Glomerular visceral epithelial cell (primary cell): ENCODE results near the gene SLC9A3.
"Not testable (repeated sequence)": the region's sequence is repeated elsewhere in the genome, so short reads cannot be mapped to it uniquely, and the experiment has no call there.

Source experiments
- DNase-seq: peaks from one replicate; pipeline ENCODE4 v3.0.0-alpha.2; 2016; ENCODE audit errors: extremely low spot score

The SLC9A3 gene

GRCh38 chr5:525916-526315 lies 1.7 kb upstream of the SLC9A3 start:
- no peak for DNase-seq

GRCh38 chr5:524973-525761 lies 918 bp upstream of the SLC9A3 start:
- DNase-seq: no peak

GRCh38 chr5:523441-524222 lies 617 bp downstream of the SLC9A3 start:
- DNase-seq: no peak

GRCh38 chr5:522899-523440 lies 1.3 kb downstream of the SLC9A3 start:
- no peak for DNase-seq

- DNase-seq: no peak
These were observed 2.1 kb downstream of the SLC9A3 start for GRCh38 chr5:522116-522515.

GRCh38 chr5:521680-522079 lies 2.6 kb downstream of the SLC9A3 start:
- no peak for DNase-seq

- DNase-seq: no peak
These were observed 3.4 kb downstream of the SLC9A3 start for GRCh38 chr5:520850-521226.

GRCh38 chr5:520196-520849 lies 3.9 kb downstream of the SLC9A3 start:
- no peak for DNase-seq

- no peak for DNase-seq
These were observed 5.5 kb downstream of the SLC9A3 start for GRCh38 chr5:518721-519120.

GRCh38 chr5:517535-518100 lies 6.6 kb downstream of the SLC9A3 start:
- no peak for DNase-seq

- no peak for DNase-seq
These were observed 7.3 kb downstream of the SLC9A3 start for GRCh38 chr5:516980-517379.

- DNase-seq: no peak
These were observed 7.8 kb downstream of the SLC9A3 start for GRCh38 chr5:516338-516925.

GRCh38 chr5:515273-515836 lies 8.9 kb downstream of the SLC9A3 start:
- no peak for DNase-seq

GRCh38 chr5:514673-515072 lies 9.6 kb downstream of the SLC9A3 start:
- no peak for DNase-seq

- no peak for DNase-seq
These were observed 10.2 kb downstream of the SLC9A3 start for GRCh38 chr5:514101-514485.

- DNase-seq: no peak
These were observed 10.8 kb downstream of the SLC9A3 start for GRCh38 chr5:513216-514100.

GRCh38 chr5:511476-511875 lies 12.8 kb downstream of the SLC9A3 start:
- no peak for DNase-seq

- no peak for DNase-seq
These were observed 13.7 kb downstream of the SLC9A3 start for GRCh38 chr5:510521-510920.

- DNase-seq: no peak
These were observed 14.6 kb downstream of the SLC9A3 start for GRCh38 chr5:509611-510185.

- DNase-seq: not testable (repeated sequence)
These were observed 16.2 kb downstream of the SLC9A3 start for GRCh38 chr5:507986-508575.
